Measurements from ENCODE around the gene IRF1.
"Not testable (repeated sequence)": the region's sequence is repeated elsewhere in the genome, so short reads cannot be mapped to it uniquely, and the experiment has no call there.

IRF1 gene

GRCh38 chr5:132490484-132491367 lies at the start of gene IRF1:
IRF1 (minus strand) TSS chr5:132490773; CDS start chr5:132489478, 1,295 bp downstream.
- peak; percentile 49 to 98 (median 94) for DNase-seq

- no peak for DNase-seq
Observed at GRCh38 chr5:132540149-132540548, 49.6 kb upstream of the IRF1 start.

- no peak for DNase-seq
Observed at GRCh38 chr5:132539716-132540115, 49.1 kb upstream of the IRF1 start.

GRCh38 chr5:132530946-132531345 lies 40.4 kb upstream of the IRF1 start:
- no peak for DNase-seq

GRCh38 chr5:132528866-132529634 lies 38.5 kb upstream of the IRF1 start:
- DNase-seq = peak in 1 of 14 donors; percentile 8

GRCh38 chr5:132528021-132528420 lies 37.4 kb upstream of the IRF1 start:
- DNase-seq = no peak

- no peak for DNase-seq
Observed at GRCh38 chr5:132526974-132527564, 36.5 kb upstream of the IRF1 start.

GRCh38 chr5:132526290-132526973 lies 35.9 kb upstream of the IRF1 start:
- DNase-seq = peak in 4 of 14 donors; percentile 21 to 33 (median 26)

- DNase-seq = no peak
Observed at GRCh38 chr5:132525299-132525724, 34.7 kb upstream of the IRF1 start.

- DNase-seq = not testable (repeated sequence)
Observed at GRCh38 chr5:132524877-132525276, 34.3 kb upstream of the IRF1 start.

- DNase-seq = not testable (repeated sequence)
Observed at GRCh38 chr5:132522067-132522466, 31.5 kb upstream of the IRF1 start.

- DNase-seq = not testable (repeated sequence)
Observed at GRCh38 chr5:132513618-132514336, 23.2 kb upstream of the IRF1 start.

- no peak for DNase-seq
Observed at GRCh38 chr5:132510076-132510475, 19.5 kb upstream of the IRF1 start.

- no peak for DNase-seq
Observed at GRCh38 chr5:132506094-132506692, 15.6 kb upstream of the IRF1 start.

- DNase-seq = no peak
Observed at GRCh38 chr5:132505641-132506040, 15.1 kb upstream of the IRF1 start.

- no peak for DNase-seq
Observed at GRCh38 chr5:132504746-132505145, 14.2 kb upstream of the IRF1 start.

GRCh38 chr5:132503244-132503643 lies 12.7 kb upstream of the IRF1 start:
- DNase-seq = no peak

GRCh38 chr5:132501961-132502931 lies 11.7 kb upstream of the IRF1 start:
- no peak for DNase-seq

GRCh38 chr5:132501629-132501956 lies 11.0 kb upstream of the IRF1 start:
- DNase-seq = no peak

Measured in C1 segment of cervical spinal cord (tissue), 14 donors.